ENCODE results near the gene ST3GAL3. TPM values are rescaled to one million over a fixed set of nuclear protein-coding genes. Genes with fewer than 3 reads are reported as not detected.
A peak's percentile ranks its signal among the peaks of the same experiment; 100 is the strongest.

The ST3GAL3 gene
- total RNA-seq, 1 experiment from 2014 or later, result 8.3 TPM

DNA sequence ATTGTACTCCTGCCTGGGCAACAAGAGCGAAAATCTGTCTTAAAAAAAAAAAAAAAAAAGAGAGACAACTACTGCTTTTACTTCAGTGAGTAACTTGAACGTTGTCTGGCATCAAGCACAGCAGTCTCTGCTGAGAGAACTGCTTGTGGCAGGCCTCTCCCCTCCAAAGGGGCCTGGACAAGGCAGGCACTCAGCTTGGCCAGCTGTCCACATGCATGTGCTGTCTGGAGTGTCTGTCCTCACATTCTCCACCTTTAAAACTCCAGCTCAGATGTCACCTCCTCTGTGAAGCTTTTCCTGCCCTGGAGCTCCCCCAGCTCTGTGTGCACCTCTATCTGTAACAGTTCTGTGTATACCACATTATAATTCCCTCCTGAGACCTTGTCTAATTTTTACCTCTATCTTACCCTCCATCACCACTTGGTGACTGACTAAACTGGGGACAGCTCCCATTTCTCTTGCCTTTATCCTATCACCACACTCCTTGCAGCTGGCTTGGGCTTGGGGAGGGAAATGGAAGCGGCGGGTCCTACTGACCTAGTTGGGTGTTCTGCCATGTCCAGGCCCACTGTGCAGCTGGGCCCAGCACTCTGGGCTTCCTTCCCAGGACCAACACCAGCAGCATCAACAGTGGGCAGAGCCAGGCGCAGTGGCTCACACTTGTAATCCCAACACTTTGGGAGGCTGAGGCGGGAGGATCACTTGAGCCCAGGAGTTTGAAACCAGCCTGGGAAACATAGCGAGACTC is 154.8 kb downstream of the ST3GAL3 start:
- H2BK5ac ChIP-seq (ENCODE audit: insufficient read length, low read length), result no peak overlapping the region
- H3K79me1 ChIP-seq (ENCODE audit: insufficient read depth, low read depth, low read length, poor library complexity, severe bottlenecking), result no peaks in the 10 kb centered on the region
- no peak overlapping the region for H2AFZ ChIP-seq (ENCODE audit: low read length)
- H3K36me3 Mint-ChIP-seq (ENCODE audit: insufficient read depth in 1 of 3, low read depth in 3 of 3), result no peaks in the 10 kb centered on the region
- H3K23ac ChIP-seq (ENCODE audit: insufficient read length, low read depth, low read length), result no peak overlapping the region
- no peaks in the 10 kb centered on the region for H4K20me1 ChIP-seq (ENCODE audit: control insufficient read depth, insufficient read depth, insufficient read length)
- no peak overlapping the region for H3K4ac ChIP-seq (ENCODE audit: low read depth, low read length)
- H3K56ac ChIP-seq (ENCODE audit: insufficient read length, low read depth, low read length), result no peak overlapping the region
- no peaks in the 10 kb centered on the region for H3K79me2 ChIP-seq (ENCODE audit: insufficient read depth, low read length)
- no peak overlapping the region for H4K5ac ChIP-seq (ENCODE audit: insufficient read length, low read depth, low read length)
- H3K9me3 Mint-ChIP-seq, result no peaks in the 10 kb centered on the region
- H3T11ph ChIP-seq (ENCODE audit: low read length), result no peak overlapping the region
- H3K4me3 Mint-ChIP-seq, result no peak overlapping the region
- H3K4me1 Mint-ChIP-seq, result peaks cover 10 to 11% of the 10 kb centered on the region in 2 experiments
- no peak overlapping the region; a peak in 1 of 7 replicates for H3K27ac Mint-ChIP-seq
- no peak overlapping the region for H3K9ac ChIP-seq (ENCODE audit: extremely low read depth, insufficient read length, low read length)
- H3K27ac ChIP-seq (ENCODE audit: insufficient read length, low read depth, low read length), result no peak overlapping the region
- no peaks in the 10 kb centered on the region; the same call in 1 of the 2 replicates for H3K4me1 ChIP-seq (ENCODE audit: insufficient read depth, low read length)
- H2AK5ac ChIP-seq (ENCODE audit: insufficient read length, low read length), result no peak overlapping the region
- H2BK20ac ChIP-seq (ENCODE audit: low read depth, low read length, poor library complexity, severe bottlenecking), result no peak overlapping the region
- no peak overlapping the region for H4K8ac ChIP-seq (replicated peaks; ENCODE audit: insufficient read length, low read depth, low read length)
- no peak overlapping the region for H4K91ac ChIP-seq (ENCODE audit: insufficient read length, low read depth, low read length)
- no peaks in the 10 kb centered on the region for H3K27me3 Mint-ChIP-seq (ENCODE audit: low read depth)
- H3K18ac ChIP-seq (ENCODE audit: insufficient read length, low read depth, low read length), result no peak overlapping the region
- WGBS (ENCODE audit: extremely low coverage, insufficient read length, low lambda C conversion rate), result no CpG with 5 or more reads among the region's 7 CpGs
- H3K9me3 ChIP-seq (ENCODE audit: control insufficient read depth, low read depth, low read length), result no peaks in the 10 kb centered on the region
- peak; percentile 15 for DNase-seq
- no peak overlapping the region; the same call in 1 of the 2 replicates for H3K14ac ChIP-seq (ENCODE audit: insufficient read depth, low read length)
- H3K27me3 ChIP-seq (ENCODE audit: insufficient read depth, low read length), result no peaks in the 10 kb centered on the region
- no peak overlapping the region for H2BK15ac ChIP-seq (ENCODE audit: low read depth, low read length)
- H2BK120ac ChIP-seq (ENCODE audit: low read depth, low read length, poor library complexity, severe bottlenecking), result no peak overlapping the region
- H2BK12ac ChIP-seq (ENCODE audit: insufficient read length, low read depth, low read length), result no peak overlapping the region
- TF ChIP-seq, protein P1, sequence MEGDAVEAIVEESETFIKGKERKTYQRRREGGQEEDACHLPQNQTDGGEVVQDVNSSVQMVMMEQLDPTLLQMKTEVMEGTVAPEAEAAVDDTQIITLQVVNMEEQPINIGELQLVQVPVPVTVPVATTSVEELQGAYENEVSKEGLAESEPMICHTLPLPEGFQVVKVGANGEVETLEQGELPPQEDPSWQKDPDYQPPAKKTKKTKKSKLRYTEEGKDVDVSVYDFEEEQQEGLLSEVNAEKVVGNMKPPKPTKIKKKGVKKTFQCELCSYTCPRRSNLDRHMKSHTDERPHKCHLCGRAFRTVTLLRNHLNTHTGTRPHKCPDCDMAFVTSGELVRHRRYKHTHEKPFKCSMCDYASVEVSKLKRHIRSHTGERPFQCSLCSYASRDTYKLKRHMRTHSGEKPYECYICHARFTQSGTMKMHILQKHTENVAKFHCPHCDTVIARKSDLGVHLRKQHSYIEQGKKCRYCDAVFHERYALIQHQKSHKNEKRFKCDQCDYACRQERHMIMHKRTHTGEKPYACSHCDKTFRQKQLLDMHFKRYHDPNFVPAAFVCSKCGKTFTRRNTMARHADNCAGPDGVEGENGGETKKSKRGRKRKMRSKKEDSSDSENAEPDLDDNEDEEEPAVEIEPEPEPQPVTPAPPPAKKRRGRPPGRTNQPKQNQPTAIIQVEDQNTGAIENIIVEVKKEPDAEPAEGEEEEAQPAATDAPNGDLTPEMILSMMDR (conservative IDR thresholded peaks at IDR 0.05), result no peak
- no peak overlapping the region for H3K4me2 ChIP-seq (ENCODE audit: insufficient read depth, insufficient read length, low read length)
- no peaks in the 10 kb centered on the region for H3K23me2 ChIP-seq (ENCODE audit: insufficient read length, low read depth, low read length, poor library complexity, severe bottlenecking)
